GM18951 (cell line): ENCODE data around the gene SLC6A16.

Experiments
- POLR2A ChIP-seq: IDR thresholded peaks from 4 replicates; pipeline ENCODE4 v1.6.1; 2011; ENCODE audit warnings: mild to moderate bottlenecking; ENCODE audit not compliant: insufficient read length, insufficient read depth; ENCODE audit errors: extremely low read depth
- in situ Hi-C: fragments of 300-500 bp; cut with MboI; formaldehyde crosslinking; loops from one replicate; pipeline ENCODE4 v1.12.0; 2022; ENCODE audit warnings: low sequenced_read_pairs, mixed read lengths, inconsistent platforms; ENCODE audit not compliant: unreplicated experiment

Gene SLC6A16

GRCh38 chr19:49244256-49244655, 80.7 kb downstream of the SLC6A16 start:
- no peak for TF ChIP-seq POLR2A
- in situ Hi-C loops = no loop called here

- in situ Hi-C loops = no loop called here
- TF ChIP-seq POLR2A = no peak
Observed at GRCh38 chr19:49243726-49244125, 81.3 kb downstream of the SLC6A16 start.

- in situ Hi-C loops = no loop called here
- no peak for TF ChIP-seq POLR2A
Observed at GRCh38 chr19:49243129-49243528, 81.9 kb downstream of the SLC6A16 start.

GRCh38 chr19:49241769-49242168, 83.2 kb downstream of the SLC6A16 start:
- in situ Hi-C loops = no loop called here
- no peak for TF ChIP-seq POLR2A
